OCI-LY3 (cell line): ENCODE results near the gene WDR26.

Experiments used
- EZH2phosphoT487 ChIP-seq: fragments of 200-600 bp; shearing (Covaris generic); IDR thresholded peaks from 2 replicates; pipeline ENCODE4 v1.6.1; 2018; ENCODE audit warnings: antibody characterized with exemption, mixed run types, low read depth
- TF ChIP-seq, protein P1 (sequence below): fragments of 200-600, 300-600 bp; sonication (generic); IDR thresholded peaks from 2 replicates; pipeline ENCODE4 v1.5.1; 2014; ENCODE audit warnings: antibody characterized with exemption, low read length, low read depth

DNA sequence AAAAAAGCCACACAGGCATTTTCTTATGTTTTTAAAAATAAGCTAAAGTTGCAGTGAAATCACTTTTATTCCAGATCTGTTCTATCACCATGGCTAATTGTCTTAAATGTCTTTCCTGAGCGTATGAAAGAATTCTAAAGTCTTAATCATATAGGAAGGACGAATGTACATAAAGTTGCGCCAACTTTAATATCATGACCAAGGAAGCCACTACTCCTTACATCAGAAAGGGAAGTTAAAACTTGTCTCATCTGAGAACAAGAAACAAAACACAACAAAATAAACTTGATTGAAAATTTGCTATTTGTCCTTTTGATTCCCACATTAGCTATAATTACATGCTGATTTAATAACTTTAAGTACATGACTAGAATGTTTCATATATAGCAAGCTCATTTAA is 51.4 kb downstream of the WDR26 start:
- TF ChIP-seq, protein P1, sequence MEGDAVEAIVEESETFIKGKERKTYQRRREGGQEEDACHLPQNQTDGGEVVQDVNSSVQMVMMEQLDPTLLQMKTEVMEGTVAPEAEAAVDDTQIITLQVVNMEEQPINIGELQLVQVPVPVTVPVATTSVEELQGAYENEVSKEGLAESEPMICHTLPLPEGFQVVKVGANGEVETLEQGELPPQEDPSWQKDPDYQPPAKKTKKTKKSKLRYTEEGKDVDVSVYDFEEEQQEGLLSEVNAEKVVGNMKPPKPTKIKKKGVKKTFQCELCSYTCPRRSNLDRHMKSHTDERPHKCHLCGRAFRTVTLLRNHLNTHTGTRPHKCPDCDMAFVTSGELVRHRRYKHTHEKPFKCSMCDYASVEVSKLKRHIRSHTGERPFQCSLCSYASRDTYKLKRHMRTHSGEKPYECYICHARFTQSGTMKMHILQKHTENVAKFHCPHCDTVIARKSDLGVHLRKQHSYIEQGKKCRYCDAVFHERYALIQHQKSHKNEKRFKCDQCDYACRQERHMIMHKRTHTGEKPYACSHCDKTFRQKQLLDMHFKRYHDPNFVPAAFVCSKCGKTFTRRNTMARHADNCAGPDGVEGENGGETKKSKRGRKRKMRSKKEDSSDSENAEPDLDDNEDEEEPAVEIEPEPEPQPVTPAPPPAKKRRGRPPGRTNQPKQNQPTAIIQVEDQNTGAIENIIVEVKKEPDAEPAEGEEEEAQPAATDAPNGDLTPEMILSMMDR, result no peak
- no peak for TF ChIP-seq EZH2phosphoT487
